K562 treated with DMSO at 1 percent for 12 hours (cell line): Measurements from ENCODE around the gene SBNO2. TPM values are rescaled to one million over a fixed set of nuclear protein-coding genes. Genes with fewer than 3 reads are reported as not detected.

ENCODE experiments used
- total RNA-seq: library from RNA; unstranded; fragments of 300-600 nt; gene quantifications from 2 replicates; pipeline ENCODE4 v1.2.3, GENCODE V29; 2022; ENCODE audit not compliant: insufficient read depth

SBNO2 gene, protein sequence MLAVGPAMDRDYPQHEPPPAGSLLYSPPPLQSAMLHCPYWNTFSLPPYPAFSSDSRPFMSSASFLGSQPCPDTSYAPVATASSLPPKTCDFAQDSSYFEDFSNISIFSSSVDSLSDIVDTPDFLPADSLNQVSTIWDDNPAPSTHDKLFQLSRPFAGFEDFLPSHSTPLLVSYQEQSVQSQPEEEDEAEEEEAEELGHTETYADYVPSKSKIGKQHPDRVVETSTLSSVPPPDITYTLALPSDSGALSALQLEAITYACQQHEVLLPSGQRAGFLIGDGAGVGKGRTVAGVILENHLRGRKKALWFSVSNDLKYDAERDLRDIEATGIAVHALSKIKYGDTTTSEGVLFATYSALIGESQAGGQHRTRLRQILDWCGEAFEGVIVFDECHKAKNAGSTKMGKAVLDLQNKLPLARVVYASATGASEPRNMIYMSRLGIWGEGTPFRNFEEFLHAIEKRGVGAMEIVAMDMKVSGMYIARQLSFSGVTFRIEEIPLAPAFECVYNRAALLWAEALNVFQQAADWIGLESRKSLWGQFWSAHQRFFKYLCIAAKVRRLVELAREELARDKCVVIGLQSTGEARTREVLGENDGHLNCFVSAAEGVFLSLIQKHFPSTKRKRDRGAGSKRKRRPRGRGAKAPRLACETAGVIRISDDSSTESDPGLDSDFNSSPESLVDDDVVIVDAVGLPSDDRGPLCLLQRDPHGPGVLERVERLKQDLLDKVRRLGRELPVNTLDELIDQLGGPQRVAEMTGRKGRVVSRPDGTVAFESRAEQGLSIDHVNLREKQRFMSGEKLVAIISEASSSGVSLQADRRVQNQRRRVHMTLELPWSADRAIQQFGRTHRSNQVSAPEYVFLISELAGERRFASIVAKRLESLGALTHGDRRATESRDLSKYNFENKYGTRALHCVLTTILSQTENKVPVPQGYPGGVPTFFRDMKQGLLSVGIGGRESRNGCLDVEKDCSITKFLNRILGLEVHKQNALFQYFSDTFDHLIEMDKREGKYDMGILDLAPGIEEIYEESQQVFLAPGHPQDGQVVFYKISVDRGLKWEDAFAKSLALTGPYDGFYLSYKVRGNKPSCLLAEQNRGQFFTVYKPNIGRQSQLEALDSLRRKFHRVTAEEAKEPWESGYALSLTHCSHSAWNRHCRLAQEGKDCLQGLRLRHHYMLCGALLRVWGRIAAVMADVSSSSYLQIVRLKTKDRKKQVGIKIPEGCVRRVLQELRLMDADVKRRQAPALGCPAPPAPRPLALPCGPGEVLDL (N-terminal part only)
- 23.7 and 35.0 TPM in 2 replicates for total RNA-seq

DNA sequence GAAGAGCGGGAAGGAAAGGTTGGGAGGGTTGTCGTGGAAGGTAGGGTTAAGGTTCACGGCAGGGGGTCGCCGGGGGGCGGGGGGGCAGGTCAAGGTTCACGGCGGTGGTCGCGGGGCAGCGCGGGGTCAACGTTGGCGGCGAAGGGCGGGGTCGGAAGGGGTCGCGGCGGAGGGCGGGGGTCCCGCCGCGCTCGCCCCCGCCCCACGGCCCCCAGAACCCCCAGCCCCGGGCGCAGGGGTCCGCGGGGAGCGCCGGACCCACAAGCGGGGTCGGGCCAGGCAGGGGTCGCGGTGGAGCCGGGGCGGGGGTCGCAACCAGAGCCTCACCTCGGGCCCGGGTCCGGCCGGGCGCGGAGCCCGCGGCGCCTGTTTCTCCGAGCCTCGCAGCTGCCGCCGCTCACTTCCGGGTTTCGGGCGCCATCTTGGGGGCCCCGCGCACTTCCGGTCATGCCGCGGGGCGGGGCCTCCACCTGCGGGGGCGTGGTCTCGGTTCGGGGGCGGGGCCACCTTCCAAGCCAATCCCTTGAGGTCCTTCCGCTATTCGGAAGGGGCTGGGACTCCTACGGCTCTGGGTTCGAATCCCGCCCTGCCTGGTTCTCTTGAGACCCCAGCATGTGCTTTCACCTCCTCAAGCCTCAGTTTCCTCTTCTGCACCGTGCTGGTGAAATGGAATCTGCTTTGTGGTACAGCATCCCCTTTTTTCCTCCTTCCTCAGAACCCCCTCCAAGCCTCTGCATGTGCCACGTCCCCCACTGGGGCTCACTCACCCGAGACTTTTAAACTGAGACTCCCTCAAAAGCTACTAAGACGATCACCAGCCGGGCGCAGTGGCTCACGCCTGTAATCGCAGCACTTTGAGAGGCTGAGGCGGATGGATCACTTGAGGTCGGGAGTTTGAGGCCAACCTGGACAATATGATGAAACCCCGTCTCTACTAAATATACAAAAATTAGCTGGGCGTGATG, at the start of gene SBNO2:
Gene SBNO2 (minus strand): TSS at position 424 of the 965 bp plus-strand sequence. CDS start 19,992 bp downstream, outside the sequence.

DNA sequence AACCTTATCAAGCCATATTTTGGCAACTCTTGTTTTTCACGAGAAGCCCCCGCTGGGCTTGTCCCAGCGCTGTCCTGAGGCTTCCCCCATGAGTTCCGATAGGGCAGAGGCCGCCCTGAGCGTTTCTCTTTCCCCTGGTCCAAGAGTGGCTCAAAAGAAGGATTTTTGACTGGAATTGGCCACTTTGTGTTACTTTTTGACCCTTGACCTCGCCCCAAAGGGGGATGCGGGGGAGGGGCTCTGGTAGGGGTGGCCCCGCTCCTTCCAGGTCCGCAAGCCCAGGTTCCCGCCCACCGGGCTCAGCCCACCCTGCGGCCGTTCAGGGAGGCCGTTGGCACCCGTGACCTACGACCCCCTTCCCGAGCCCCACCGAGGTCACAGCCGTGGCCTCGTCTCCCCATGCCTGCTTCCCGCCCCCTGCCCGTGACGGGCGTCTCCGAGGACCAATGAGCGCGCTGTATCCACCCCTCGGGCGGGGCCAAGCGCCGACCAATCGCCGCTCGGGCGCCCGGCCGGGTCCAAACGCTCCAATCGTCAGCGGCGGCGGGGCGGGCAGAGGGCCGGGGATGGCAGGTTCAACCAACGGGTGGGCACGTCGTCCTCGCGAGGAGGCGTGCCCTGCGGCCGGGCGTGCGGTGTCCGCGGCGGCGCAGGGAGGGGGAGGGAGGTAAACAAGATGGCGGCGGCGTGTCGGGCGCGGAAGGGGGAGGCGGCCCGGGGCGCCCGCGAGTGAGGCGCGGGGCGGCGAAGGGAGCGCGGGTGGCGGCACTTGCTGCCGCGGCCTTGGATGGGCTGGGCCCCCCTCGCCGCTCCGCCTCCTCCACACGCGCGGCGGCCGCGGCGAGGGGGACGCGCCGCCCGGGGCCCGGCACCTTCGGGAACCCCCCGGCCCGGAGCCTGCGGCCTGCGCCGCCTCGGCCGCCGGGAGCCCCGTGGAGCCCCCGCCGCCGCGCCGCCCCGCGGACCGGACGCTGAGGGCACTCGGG, 31.3 kb upstream of the SBNO2 start, which contains the start of gene STK11:
Gene STK11 (plus strand): TSS at position 665 of the 986 bp plus-strand sequence. CDS start 1,136 bp downstream, outside the sequence.

DNA sequence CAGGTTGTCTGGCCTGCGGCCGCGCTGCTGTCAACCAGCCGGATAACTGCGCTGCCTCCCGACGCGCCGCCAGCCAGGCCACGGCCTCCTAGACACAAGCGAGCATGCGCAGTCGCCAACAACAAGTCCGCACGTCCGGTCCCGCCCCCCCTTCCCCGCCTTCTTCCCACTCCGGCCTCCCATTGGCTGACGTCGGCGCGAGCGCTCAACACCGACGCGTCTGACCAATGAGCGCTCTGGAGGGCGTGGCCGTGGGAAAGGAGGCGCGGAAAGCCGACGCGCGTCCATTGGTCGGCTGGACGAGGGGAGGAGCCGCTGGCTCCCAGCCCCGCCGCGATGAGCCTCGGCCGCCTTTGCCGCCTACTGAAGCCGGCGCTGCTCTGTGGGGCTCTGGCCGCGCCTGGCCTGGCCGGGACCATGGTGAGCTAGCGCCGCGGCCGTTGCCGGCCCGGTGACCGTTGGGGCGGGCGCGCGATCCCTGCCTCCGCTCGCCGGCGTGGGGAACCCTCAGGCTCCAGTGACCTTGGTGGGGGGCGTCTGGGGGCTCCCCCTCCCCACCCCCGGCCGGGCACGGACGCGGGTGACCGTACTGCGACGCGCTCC, 70.3 kb downstream of the SBNO2 start, which contains the start of gene GPX4:
Gene GPX4 (plus strand): TSS at position 287 of the 603 bp plus-strand sequence. CDS start 50 bp downstream, at position 337.

DNA sequence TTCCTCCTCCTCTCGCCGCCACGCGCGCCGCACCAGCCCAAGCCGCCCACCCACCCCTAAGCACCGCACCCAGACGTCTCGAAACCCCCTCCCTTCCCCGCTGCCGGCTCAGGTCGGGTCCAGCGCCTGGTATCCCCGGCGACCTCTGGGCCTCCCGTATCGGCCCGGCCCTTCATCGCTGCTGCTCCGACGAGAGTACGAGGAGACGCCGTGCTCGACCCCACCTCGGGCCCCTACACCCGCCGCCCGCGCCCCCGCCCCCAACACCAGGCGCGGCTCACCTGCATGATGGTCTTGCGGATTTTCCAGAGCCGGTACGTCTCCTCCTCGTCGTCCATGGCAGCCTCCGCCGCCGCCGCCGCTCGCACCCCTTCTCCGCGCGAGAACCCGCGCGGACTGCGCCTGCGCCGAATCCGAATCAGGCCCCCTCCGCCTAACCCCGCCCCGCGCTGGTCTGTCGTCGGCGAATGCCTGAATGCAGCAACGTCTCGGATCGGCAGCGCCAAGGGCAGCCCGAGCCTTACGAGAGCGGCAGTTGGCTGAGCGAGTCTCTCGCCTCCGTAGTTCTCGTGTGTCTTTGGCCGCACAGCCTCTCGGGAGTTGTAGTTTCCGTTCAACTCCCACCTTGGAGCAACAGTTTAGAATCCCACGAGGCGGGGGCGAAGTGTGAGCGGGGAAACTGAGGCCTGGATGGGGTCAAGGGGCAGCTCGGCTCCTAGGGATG, 78.9 kb downstream of the SBNO2 start, which contains the start of gene POLR2E:
Gene POLR2E (minus strand): TSS at position 398 of the 724 bp plus-strand sequence. CDS start 60 bp downstream, at position 338.

DNA sequence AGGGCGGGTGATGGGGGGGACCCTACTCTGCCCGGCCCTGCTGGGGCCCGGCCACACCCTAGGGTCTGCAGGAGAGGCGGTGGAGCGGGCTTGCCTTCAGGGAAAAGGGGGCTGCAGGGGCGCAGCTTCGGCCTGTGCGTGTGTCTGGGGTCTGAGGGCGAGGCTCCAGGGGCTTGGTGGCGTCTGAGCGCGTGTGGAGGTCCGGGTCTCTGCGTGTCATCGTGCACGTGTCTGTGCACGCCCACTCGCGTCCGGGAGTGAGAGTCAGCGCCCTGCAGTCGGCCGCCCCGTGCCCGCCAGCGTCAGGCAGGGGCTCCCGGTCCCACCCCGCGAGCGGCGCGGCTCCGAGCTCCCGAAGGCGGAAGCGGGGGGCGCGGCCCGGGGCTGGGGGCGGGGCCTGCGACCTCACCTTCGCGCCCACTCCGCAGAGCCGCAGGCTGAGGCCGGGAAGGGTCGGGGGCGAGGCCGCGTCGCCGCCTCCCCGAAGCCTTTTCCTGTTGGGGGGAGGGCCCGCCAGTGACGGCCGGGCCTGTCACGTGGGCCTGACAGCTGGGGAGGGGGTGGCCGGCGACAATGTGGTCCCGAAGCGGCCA, 107.2 kb downstream of the SBNO2 start, which contains the start of gene ARHGAP45:
Gene ARHGAP45 (plus strand): TSS at position 420 of the 593 bp plus-strand sequence. CDS start 239 bp downstream, outside the sequence.

Other genes starting within 250 kb of the SBNO2 start
- 36.2 and 75.8 TPM in 2 replicates for gene ARID3A, start 248.2 kb downstream of the SBNO2 start, total RNA-seq
- 49.7 and 59.6 TPM in 2 replicates for gene WDR18, start 189.9 kb downstream of the SBNO2 start, total RNA-seq
- 0.59 TPM in 1 of 2 replicates, not detected in the other for gene GRIN3B, start 173.8 kb downstream of the SBNO2 start, total RNA-seq
- gene TMEM259, start 153.1 kb downstream of the SBNO2 start, total RNA-seq: 149 and 231 TPM in 2 replicates
- gene RNU6-2, start 152.7 kb downstream of the SBNO2 start, total RNA-seq: not detected in 2 replicates
- 72.3 and 126 TPM in 2 replicates for gene CNN2, start 147.7 kb downstream of the SBNO2 start, total RNA-seq
- 33.8 and 70.2 TPM in 2 replicates for gene ABCA7, start 134.2 kb downstream of the SBNO2 start, total RNA-seq
- gene ARHGAP45, start 107.1 kb downstream of the SBNO2 start, total RNA-seq: 12.9 and 15.4 TPM in 2 replicates
- 194 and 270 TPM in 2 replicates for gene POLR2E, start 78.9 kb downstream of the SBNO2 start, total RNA-seq
- gene GPX4, start 70.3 kb downstream of the SBNO2 start, total RNA-seq: 819 and 1,195 TPM in 2 replicates
- 110 and 120 TPM in 2 replicates for gene STK11, start 31.5 kb upstream of the SBNO2 start, total RNA-seq
- 5.0 and 7.4 TPM in 2 replicates for gene CBARP, start 63.7 kb upstream of the SBNO2 start, total RNA-seq
- gene ATP5F1D, start 67.5 kb upstream of the SBNO2 start, total RNA-seq: 293 and 447 TPM in 2 replicates
- gene MIDN, start 74.3 kb upstream of the SBNO2 start, total RNA-seq: 28.3 and 68.2 TPM in 2 replicates
- 119 and 138 TPM in 2 replicates for gene CIRBP, start 95.1 kb upstream of the SBNO2 start, total RNA-seq
- gene FAM174C, start 101.3 kb upstream of the SBNO2 start, total RNA-seq: 61.8 and 96.0 TPM in 2 replicates
- gene EFNA2, start 111.6 kb upstream of the SBNO2 start, total RNA-seq: not detected in 2 replicates
- gene NDUFS7, start 209.6 kb upstream of the SBNO2 start, total RNA-seq: 307 and 468 TPM in 2 replicates
- gene GAMT, start 227.3 kb upstream of the SBNO2 start, total RNA-seq: 43.2 and 56.4 TPM in 2 replicates
- gene DAZAP1, start 233.3 kb upstream of the SBNO2 start, total RNA-seq: 92.5 and 122 TPM in 2 replicates